ENCODE results near the gene ZDHHC12.

- TF ChIP-seq POLR2A (IDR thresholded peaks at IDR 0.05): no peak
- no peak for TF ChIP-seq CTCF (IDR thresholded peaks at IDR 0.05)
Measured at GRCh38 chr9:128677794-128678193, 46.1 kb downstream of the ZDHHC12 start.

All from ovary (tissue), 3 donors.